Osteoblast (primary cell): ENCODE measurements around the gene FNDC3B. TPM values are rescaled to one million over a fixed set of nuclear protein-coding genes. Genes with fewer than 3 reads are reported as not detected.

Source experiments
- DNase-seq: peaks from one replicate; pipeline ENCODE4 v3.0.0; 2011; ENCODE audit warnings: low spot score, mixed read lengths; ENCODE audit not compliant: insufficient read length; ENCODE audit errors: missing footprints
- H2AFZ ChIP-seq: 2 replicates; pipeline ENCODE4 v1.6.0; 2011; ENCODE audit warnings: mild to moderate bottlenecking, low read length
- H3K27ac ChIP-seq: 2 replicates; pipeline ENCODE4 v1.5.1; 2011; ENCODE audit warnings: mild to moderate bottlenecking, low read depth, low read length, moderate library complexity
- H3K27me3 ChIP-seq: 2 replicates; pipeline ENCODE4 v1.6.0; 2012; ENCODE audit warnings: mild to moderate bottlenecking, control low read depth, inconsistent platforms, low read length, moderate library complexity; ENCODE audit not compliant: insufficient read depth
- H3K36me3 ChIP-seq: 2 replicates; pipeline ENCODE4 v1.5.1; 2011; ENCODE audit warnings: mild to moderate bottlenecking, low read length, control low read depth, moderate library complexity; ENCODE audit not compliant: insufficient read depth
- H3K4me1 ChIP-seq: 2 replicates; pipeline ENCODE4 v1.5.1; 2011; ENCODE audit warnings: mild to moderate bottlenecking, low read length, control low read depth, moderate library complexity; ENCODE audit not compliant: insufficient read depth
- H3K4me2 ChIP-seq: 2 replicates; pipeline ENCODE4 v1.6.0; 2011; ENCODE audit warnings: mild to moderate bottlenecking, low read length; ENCODE audit not compliant: insufficient read depth
- H3K4me3 ChIP-seq: fragments of 200-600 bp; sonication (generic); 3 replicates; pipeline ENCODE4 v1.5.1; 2012; ENCODE audit warnings: mild to moderate bottlenecking, low read length, inconsistent platforms; ENCODE audit not compliant: insufficient read depth
- H3K79me2 ChIP-seq: 2 replicates; pipeline ENCODE4 v1.6.0; 2012; ENCODE audit warnings: mild to moderate bottlenecking, low read length, control low read depth, inconsistent platforms; ENCODE audit not compliant: insufficient read depth
- H3K9me3 ChIP-seq: 2 replicates; pipeline ENCODE4 v1.5.1; 2011; ENCODE audit warnings: low read depth, low read length, control low read depth
- H4K20me1 ChIP-seq: 2 replicates; pipeline ENCODE4 v1.6.0; 2012; ENCODE audit warnings: mild to moderate bottlenecking, low read length, control low read depth; ENCODE audit not compliant: insufficient read depth
- CTCF ChIP-seq: IDR thresholded peaks from 2 replicates; pipeline ENCODE4 v1.5.1; 2011; ENCODE audit warnings: mild to moderate bottlenecking, low read depth, low read length, moderate library complexity; ENCODE audit errors: extremely low read depth
- total RNA-seq: library from RNA; depleted of rRNA; stranded (reverse); fragments of >200 nt; gene quantifications from 2 replicates; pipeline ENCODE4 v1.2.3, GENCODE V29; 2012

Gene FNDC3B
- total RNA-seq, 1 donor: 179 TPM

- H2AFZ ChIP-seq: no peak overlapping the region
- H3K4me2 ChIP-seq: no peak overlapping the region
- no peak for DNase-seq
- H3K27ac ChIP-seq: no peak overlapping the region
- no peaks in the 10 kb centered on the region for H3K9me3 ChIP-seq
- peaks cover 91% of the 10 kb centered on the region for H4K20me1 ChIP-seq
- no peak for TF ChIP-seq CTCF
- H3K4me1 ChIP-seq: peaks cover 29% of the 10 kb centered on the region
- H3K4me3 ChIP-seq: no peak overlapping the region
- H3K36me3 ChIP-seq: peaks cover 39% of the 10 kb centered on the region
- H3K27me3 ChIP-seq: no peaks in the 10 kb centered on the region
- H3K79me2 ChIP-seq: peaks cover 100% of the 10 kb centered on the region
Observed at GRCh38 chr3:172077197-172077757, 37.9 kb downstream of the FNDC3B start.

- Histone ChIP-seq H4K20me1 (peaks cover 86% of the 10 kb centered on the region), H2AFZ (no peak overlapping the region), H3K4me1 (peaks cover 38% of the 10 kb centered on the region), H3K4me3 (no peak overlapping the region), H3K4me2 (no peak overlapping the region), H3K79me2 (peaks cover 100% of the 10 kb centered on the region), H3K9me3 (no peaks in the 10 kb centered on the region), H3K27me3 (no peaks in the 10 kb centered on the region), H3K36me3 (peaks cover 36% of the 10 kb centered on the region), H3K27ac (no peak overlapping the region)
- TF ChIP-seq CTCF: no peak
- no peak for DNase-seq
Observed at GRCh38 chr3:172078244-172078643, 38.9 kb downstream of the FNDC3B start.

GRCh38 chr3:172078721-172079120 is 39.3 kb downstream of the FNDC3B start:
- Histone ChIP-seq H4K20me1 (peaks cover 85% of the 10 kb centered on the region), H3K36me3 (peaks cover 36% of the 10 kb centered on the region), H3K4me2 (no peak overlapping the region), H3K4me1 (peaks cover 35% of the 10 kb centered on the region), H3K27ac (no peak overlapping the region), H3K27me3 (no peaks in the 10 kb centered on the region), H3K79me2 (peaks cover 100% of the 10 kb centered on the region), H3K4me3 (no peak overlapping the region), H3K9me3 (no peaks in the 10 kb centered on the region), H2AFZ (no peak overlapping the region)
- no peak for TF ChIP-seq CTCF
- no peak for DNase-seq

- H3K36me3 ChIP-seq: peaks cover 36% of the 10 kb centered on the region
- H2AFZ ChIP-seq: no peak overlapping the region
- H4K20me1 ChIP-seq: peaks cover 82% of the 10 kb centered on the region
- no peak overlapping the region for H3K4me2 ChIP-seq
- H3K27ac ChIP-seq: no peak overlapping the region
- peaks cover 30% of the 10 kb centered on the region for H3K4me1 ChIP-seq
- TF ChIP-seq CTCF: no peak
- H3K27me3 ChIP-seq: no peaks in the 10 kb centered on the region
- no peaks in the 10 kb centered on the region for H3K9me3 ChIP-seq
- peaks cover 100% of the 10 kb centered on the region for H3K79me2 ChIP-seq
- H3K4me3 ChIP-seq: no peak overlapping the region
- no peak for DNase-seq
Observed at GRCh38 chr3:172079326-172079976, 40.1 kb downstream of the FNDC3B start.
